ENCODE data around the gene ISLR2. TPM values are rescaled to one million over a fixed set of nuclear protein-coding genes. Genes with fewer than 3 reads are reported as not detected.

Gene ISLR2, protein sequence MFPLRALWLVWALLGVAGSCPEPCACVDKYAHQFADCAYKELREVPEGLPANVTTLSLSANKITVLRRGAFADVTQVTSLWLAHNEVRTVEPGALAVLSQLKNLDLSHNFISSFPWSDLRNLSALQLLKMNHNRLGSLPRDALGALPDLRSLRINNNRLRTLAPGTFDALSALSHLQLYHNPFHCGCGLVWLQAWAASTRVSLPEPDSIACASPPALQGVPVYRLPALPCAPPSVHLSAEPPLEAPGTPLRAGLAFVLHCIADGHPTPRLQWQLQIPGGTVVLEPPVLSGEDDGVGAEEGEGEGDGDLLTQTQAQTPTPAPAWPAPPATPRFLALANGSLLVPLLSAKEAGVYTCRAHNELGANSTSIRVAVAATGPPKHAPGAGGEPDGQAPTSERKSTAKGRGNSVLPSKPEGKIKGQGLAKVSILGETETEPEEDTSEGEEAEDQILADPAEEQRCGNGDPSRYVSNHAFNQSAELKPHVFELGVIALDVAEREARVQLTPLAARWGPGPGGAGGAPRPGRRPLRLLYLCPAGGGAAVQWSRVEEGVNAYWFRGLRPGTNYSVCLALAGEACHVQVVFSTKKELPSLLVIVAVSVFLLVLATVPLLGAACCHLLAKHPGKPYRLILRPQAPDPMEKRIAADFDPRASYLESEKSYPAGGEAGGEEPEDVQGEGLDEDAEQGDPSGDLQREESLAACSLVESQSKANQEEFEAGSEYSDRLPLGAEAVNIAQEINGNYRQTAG
- total RNA-seq: 0.06 TPM in 1 of 2 replicates, not detected in the other

DNA sequence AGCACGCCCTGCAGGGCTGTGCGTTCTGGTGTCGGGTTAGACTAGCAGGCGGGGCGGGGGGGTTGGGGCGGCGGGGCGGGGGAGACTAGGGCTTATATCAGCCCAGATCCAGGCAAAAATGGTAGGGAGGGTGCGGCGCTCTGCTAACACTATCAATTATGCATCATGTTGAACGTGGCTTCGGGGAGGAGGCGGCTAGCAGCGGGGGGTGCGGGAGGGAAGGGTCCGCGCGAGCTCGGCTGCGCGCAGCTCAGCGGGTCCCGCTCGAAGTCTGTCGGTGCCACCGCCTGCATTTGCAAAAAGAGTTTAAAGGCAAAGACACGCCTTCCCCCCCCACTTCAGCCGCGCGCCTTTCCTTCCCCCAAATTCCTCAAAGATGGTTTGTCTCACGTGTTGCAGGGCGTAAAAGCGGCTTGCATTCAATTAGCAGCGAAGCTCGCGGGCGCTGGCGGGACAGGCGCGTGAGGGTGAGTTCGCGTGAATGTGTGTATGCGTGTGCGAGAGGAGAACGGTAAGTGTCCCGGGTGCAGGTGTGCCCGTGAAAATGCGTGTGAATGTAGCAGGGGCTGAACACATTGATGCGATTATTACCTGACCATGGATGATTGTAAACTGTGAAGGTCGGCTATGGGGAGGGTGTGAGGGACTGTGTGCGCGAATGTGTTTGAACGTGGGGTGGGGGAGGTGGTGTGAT, at the start of gene ISLR2:
Gene ISLR2 (plus strand): TSS at position 432 of the 694 bp plus-strand sequence. CDS start 2,169 bp downstream, outside the sequence.

DNA sequence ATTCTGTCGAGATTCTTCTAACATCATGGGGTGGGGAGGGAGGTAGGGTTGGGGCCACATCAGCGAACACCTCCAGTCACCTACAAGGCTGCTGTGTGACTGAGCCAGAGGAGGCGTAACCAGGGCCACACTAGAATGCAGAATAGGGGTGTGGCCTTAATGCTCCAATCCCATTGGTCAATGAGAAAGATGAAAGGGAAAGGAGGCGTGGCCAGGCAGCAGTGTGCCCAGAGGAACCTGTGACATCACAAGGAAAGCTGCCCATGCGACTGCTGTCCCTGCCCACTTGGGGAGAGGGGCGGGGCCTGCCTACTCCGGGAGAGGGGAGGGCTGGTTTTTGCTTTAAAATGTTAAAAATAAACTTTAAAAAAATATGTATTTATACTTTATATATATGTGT, 47.9 kb upstream of the ISLR2 start, which contains the start of gene GOLGA6A:
Gene GOLGA6A (minus strand): TSS at position 101 of the 400 bp plus-strand sequence. CDS start 41 bp downstream, at position 60.

DNA sequence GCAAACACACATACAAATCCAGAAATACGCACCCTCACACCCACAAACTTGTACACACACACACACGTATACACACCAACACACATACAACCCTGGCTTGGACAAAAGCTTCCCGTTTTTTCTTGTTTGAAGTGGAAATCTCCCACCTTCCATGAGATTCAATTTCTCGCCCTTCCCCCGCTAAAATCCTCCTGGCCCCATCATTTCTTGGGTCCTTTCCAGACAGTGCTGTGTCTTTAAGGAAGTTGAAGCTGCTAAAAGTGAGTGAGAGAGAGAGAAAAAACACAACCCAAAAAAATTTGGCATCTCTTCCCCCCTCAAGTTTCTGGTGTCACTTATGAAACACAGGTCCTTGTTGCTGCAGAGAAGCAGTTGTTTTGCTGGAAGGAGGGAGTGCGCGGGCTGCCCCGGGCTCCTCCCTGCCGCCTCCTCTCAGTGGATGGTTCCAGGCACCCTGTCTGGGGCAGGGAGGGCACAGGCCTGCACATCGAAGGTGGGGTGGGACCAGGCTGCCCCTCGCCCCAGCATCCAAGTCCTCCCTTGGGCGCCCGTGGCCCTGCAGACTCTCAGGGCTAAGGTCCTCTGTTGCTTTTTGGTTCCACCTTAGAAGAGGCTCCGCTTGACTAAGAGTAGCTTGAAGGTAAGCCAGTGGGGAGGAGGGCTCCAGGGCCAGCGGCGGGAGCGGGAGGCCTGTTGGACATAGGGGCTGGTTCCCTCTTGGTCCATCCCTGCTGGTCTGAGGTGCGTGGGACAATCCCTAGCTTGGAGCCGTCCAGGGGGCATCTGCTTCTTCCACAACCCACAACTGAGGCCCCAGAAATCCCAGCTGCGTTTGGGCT, 43.2 kb downstream of the ISLR2 start, which contains the start of gene ISLR:
Gene ISLR (plus strand): TSS at position 331 of the 839 bp plus-strand sequence. CDS start 1,149 bp downstream, outside the sequence.

Other genes starting within 250 kb of the ISLR2 start
- 0.63 and 0.65 TPM in 2 replicates for gene LOXL1, start 204.1 kb upstream of the ISLR2 start, total RNA-seq
- 8.6 and 22.5 TPM in 2 replicates for gene STOML1, start 138.3 kb upstream of the ISLR2 start, total RNA-seq
- gene PML, start 135.9 kb upstream of the ISLR2 start, total RNA-seq: 47.4 and 114 TPM in 2 replicates
- gene GOLGA6A, start 48.0 kb upstream of the ISLR2 start, total RNA-seq: not detected in 2 replicates
- 0.06 and 0.32 TPM in 2 replicates for gene ISLR, start 43.1 kb downstream of the ISLR2 start, total RNA-seq
- 0.06 TPM in 1 of 2 replicates, not detected in the other for gene STRA6, start 72.2 kb downstream of the ISLR2 start, total RNA-seq
- gene CCDC33, start 105.7 kb downstream of the ISLR2 start, total RNA-seq: not detected in 2 replicates
- gene CYP11A1, start 237.1 kb downstream of the ISLR2 start, total RNA-seq: not detected in 2 replicates